ENCODE measurements around the gene APOA1. TPM values are rescaled to one million over a fixed set of nuclear protein-coding genes. Genes with fewer than 3 reads are reported as not detected.

APOA1 gene
- total RNA-seq, 1 donor: under 0.01 TPM

GRCh38 chr11:116844722-116845121, 7.3 kb upstream of the APOA1 start:
- H2AFZ ChIP-seq (ENCODE audit: low read length): no peak overlapping the region
- H3K4me3 ChIP-seq (ENCODE audit: insufficient read depth, low read length): no peak overlapping the region
- H3K36me3 ChIP-seq (ENCODE audit: insufficient read depth, low read length): peaks cover 53% of the 10 kb centered on the region
- H4K20me1 ChIP-seq (ENCODE audit: insufficient read depth, low read length): no peaks in the 10 kb centered on the region
- H3K79me2 ChIP-seq (ENCODE audit: insufficient read depth, low read length): no peaks in the 10 kb centered on the region
- H3K4me1 ChIP-seq (ENCODE audit: insufficient read depth, low read length): no peaks in the 10 kb centered on the region
- H3K4me2 ChIP-seq (ENCODE audit: insufficient read depth, low read length): no peak overlapping the region
- no peaks in the 10 kb centered on the region for H3K9me3 ChIP-seq (ENCODE audit: low read depth, low read length)
- no peaks in the 10 kb centered on the region for H3K27me3 ChIP-seq (ENCODE audit: insufficient read depth, low read length)
- DNase-seq (ENCODE audit: insufficient read length, low spot score, missing footprints): no peak
- no peak overlapping the region for H3K27ac ChIP-seq (ENCODE audit: low read depth, low read length)
- no peak for TF ChIP-seq CTCF (IDR thresholded peaks at IDR 0.05; ENCODE audit: extremely low read depth, low read depth, low read length)

GRCh38 chr11:116843661-116844060, 6.2 kb upstream of the APOA1 start:
- Histone ChIP-seq H3K9me3 (ENCODE audit: low read depth, low read length) (no peaks in the 10 kb centered on the region), H3K4me2 (ENCODE audit: insufficient read depth, low read length) (no peak overlapping the region), H3K79me2 (ENCODE audit: insufficient read depth, low read length) (no peaks in the 10 kb centered on the region), H3K27ac (ENCODE audit: low read depth, low read length) (no peak overlapping the region), H3K4me3 (ENCODE audit: insufficient read depth, low read length) (no peak overlapping the region), H4K20me1 (ENCODE audit: insufficient read depth, low read length) (no peaks in the 10 kb centered on the region), H3K36me3 (ENCODE audit: insufficient read depth, low read length) (peaks cover 45% of the 10 kb centered on the region), H2AFZ (ENCODE audit: low read length) (no peak overlapping the region), H3K27me3 (ENCODE audit: insufficient read depth, low read length) (no peaks in the 10 kb centered on the region), H3K4me1 (ENCODE audit: insufficient read depth, low read length) (no peaks in the 10 kb centered on the region)
- TF ChIP-seq CTCF (IDR thresholded peaks at IDR 0.05; ENCODE audit: extremely low read depth, low read depth, low read length): no peak
- DNase-seq (ENCODE audit: insufficient read length, low spot score, missing footprints): no peak

- Histone ChIP-seq H3K4me1 (ENCODE audit: insufficient read depth, low read length) (no peaks in the 10 kb centered on the region), H3K36me3 (ENCODE audit: insufficient read depth, low read length) (peaks cover 42% of the 10 kb centered on the region), H4K20me1 (ENCODE audit: insufficient read depth, low read length) (no peaks in the 10 kb centered on the region), H3K4me3 (ENCODE audit: insufficient read depth, low read length) (no peak overlapping the region), H3K9me3 (ENCODE audit: low read depth, low read length) (no peaks in the 10 kb centered on the region), H2AFZ (ENCODE audit: low read length) (no peak overlapping the region), H3K27ac (ENCODE audit: low read depth, low read length) (no peak overlapping the region), H3K4me2 (ENCODE audit: insufficient read depth, low read length) (no peak overlapping the region), H3K27me3 (ENCODE audit: insufficient read depth, low read length) (no peaks in the 10 kb centered on the region), H3K79me2 (ENCODE audit: insufficient read depth, low read length) (no peaks in the 10 kb centered on the region)
- no peak for DNase-seq (ENCODE audit: insufficient read length, low spot score, missing footprints)
- no peak for TF ChIP-seq CTCF (IDR thresholded peaks at IDR 0.05; ENCODE audit: extremely low read depth, low read depth, low read length)
Observed at GRCh38 chr11:116842909-116843308, 5.5 kb upstream of the APOA1 start.

GRCh38 chr11:116842117-116842516, 4.7 kb upstream of the APOA1 start:
- Histone ChIP-seq H3K79me2 (ENCODE audit: insufficient read depth, low read length) (no peaks in the 10 kb centered on the region), H3K9me3 (ENCODE audit: low read depth, low read length) (no peaks in the 10 kb centered on the region), H3K27me3 (ENCODE audit: insufficient read depth, low read length) (no peaks in the 10 kb centered on the region), H2AFZ (ENCODE audit: low read length) (no peak overlapping the region), H3K36me3 (ENCODE audit: insufficient read depth, low read length) (peaks cover 35% of the 10 kb centered on the region), H3K4me1 (ENCODE audit: insufficient read depth, low read length) (no peaks in the 10 kb centered on the region), H3K4me2 (ENCODE audit: insufficient read depth, low read length) (no peak overlapping the region), H3K27ac (ENCODE audit: low read depth, low read length) (no peak overlapping the region), H4K20me1 (ENCODE audit: insufficient read depth, low read length) (no peaks in the 10 kb centered on the region), H3K4me3 (ENCODE audit: insufficient read depth, low read length) (no peak overlapping the region)
- TF ChIP-seq CTCF (IDR thresholded peaks at IDR 0.05; ENCODE audit: extremely low read depth, low read depth, low read length): no peak
- DNase-seq (ENCODE audit: insufficient read length, low spot score, missing footprints): no peak

Measured in osteoblast (primary cell).